ENCODE data around the gene ATP2A3.

Gene ATP2A3

GRCh38 chr17:3887804-3888203, 76.4 kb downstream of the ATP2A3 start:
- DNase-seq, result no peak

- no peak for DNase-seq
These were observed 76.8 kb downstream of the ATP2A3 start for GRCh38 chr17:3887394-3887793.

- DNase-seq, result no peak
These were observed 77.5 kb downstream of the ATP2A3 start for GRCh38 chr17:3886776-3887175.

- no peak for DNase-seq
These were observed 78.3 kb downstream of the ATP2A3 start for GRCh38 chr17:3885970-3886369.

- DNase-seq, result no peak
These were observed 79.0 kb downstream of the ATP2A3 start for GRCh38 chr17:3885271-3885670.

- no peak for DNase-seq
These were observed 80.0 kb downstream of the ATP2A3 start for GRCh38 chr17:3884188-3884587.

GRCh38 chr17:3882276-3882675, 82.0 kb downstream of the ATP2A3 start:
- DNase-seq, result no peak

GRCh38 chr17:3880983-3881382, 83.3 kb downstream of the ATP2A3 start:
- DNase-seq, result no peak

- DNase-seq, result no peak
These were observed 84.4 kb downstream of the ATP2A3 start for GRCh38 chr17:3879591-3880417.

GRCh38 chr17:3879186-3879585, 85.1 kb downstream of the ATP2A3 start:
- DNase-seq, result peak; percentile 77

GRCh38 chr17:3877220-3877619, 87.0 kb downstream of the ATP2A3 start:
- no peak for DNase-seq

GRCh38 chr17:3875317-3875716, 88.9 kb downstream of the ATP2A3 start:
- no peak for DNase-seq
